Neural crest cell (in vitro differentiated cells): ENCODE data around the gene LRCH1. TPM values are rescaled to one million over a fixed set of nuclear protein-coding genes. Genes with fewer than 3 reads are reported as not detected.

ENCODE experiments used
- DNase-seq: peaks from one replicate; pipeline ENCODE4 v3.0.0; 2021; ENCODE audit warnings: low read depth, mixed read lengths, low spot score
- H3K27ac Mint-ChIP-seq: one replicate; pipeline ENCODE4 v1.8.0; 2021; ENCODE audit warnings: mild to moderate bottlenecking, mixed read lengths; ENCODE audit not compliant: unreplicated experiment
- H3K27me3 Mint-ChIP-seq: 2 replicates; pipeline ENCODE4 v1.8.0; 2021; ENCODE audit warnings: low read depth, mild to moderate bottlenecking, mixed read lengths
- H3K36me3 Mint-ChIP-seq: 2 replicates; pipeline ENCODE4 v1.8.0; 2021; ENCODE audit warnings: low read depth, mild to moderate bottlenecking, mixed read lengths
- H3K4me1 Mint-ChIP-seq: 2 replicates; pipeline ENCODE4 v1.8.0; 2021; ENCODE audit warnings: mixed read lengths
- H3K4me3 Mint-ChIP-seq: one replicate; pipeline ENCODE4 v1.8.0; 2021; ENCODE audit warnings: mild to moderate bottlenecking, mixed read lengths
- H3K9me3 Mint-ChIP-seq: 2 replicates; pipeline ENCODE4 v1.8.0; 2021; ENCODE audit warnings: mixed read lengths
- total RNA-seq: library from RNA; stranded (reverse); gene quantifications from 2 replicates; pipeline ENCODE4 v1.2.1, GENCODE V29; 2021
- TF ChIP-seq, protein P1 (sequence below): fragments of 200-600 bp; sonication (generic); conservative IDR thresholded peaks from 2 replicates; pipeline ENCODE4 v1.5.0; 2021; ENCODE audit warnings: antibody characterized with exemption, mild to moderate bottlenecking

LRCH1 gene
- total RNA-seq, 1 donor from 2014 or later = 15.8 TPM

DNA sequence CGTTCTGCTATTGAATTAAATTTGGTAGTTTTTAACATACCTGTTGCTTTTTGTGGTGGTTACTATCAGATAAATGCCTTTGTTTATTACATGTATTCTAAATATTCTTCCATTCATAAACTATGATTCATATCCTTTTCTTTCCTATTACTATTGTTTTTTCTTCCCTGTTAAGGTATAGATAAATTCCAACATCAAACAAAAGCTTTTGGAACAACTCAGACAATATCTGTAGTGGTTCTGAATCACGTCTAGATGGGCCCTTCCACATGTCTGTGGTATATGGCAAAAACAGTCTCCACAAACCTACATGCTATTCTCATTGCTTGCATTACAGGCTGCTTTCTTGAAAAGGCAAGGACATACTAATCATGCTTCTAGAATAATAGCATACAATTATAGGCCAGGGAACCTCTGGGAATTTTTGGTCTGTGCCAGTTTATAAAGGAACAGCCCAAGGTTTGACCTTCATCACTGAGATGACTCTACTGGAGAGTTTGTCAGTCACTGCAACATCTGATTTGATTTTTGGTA, 6.4 kb downstream of the LRCH1 start:
- Mint-ChIP-seq H3K4me3 (no peak overlapping the region), H3K27me3 (no peaks in the 10 kb centered on the region), H3K27ac (no peak overlapping the region), H3K36me3 (no peaks in the 10 kb centered on the region), H3K4me1 (peaks cover 28% of the 10 kb centered on the region), H3K9me3 (no peaks in the 10 kb centered on the region)
- TF ChIP-seq, protein P1, sequence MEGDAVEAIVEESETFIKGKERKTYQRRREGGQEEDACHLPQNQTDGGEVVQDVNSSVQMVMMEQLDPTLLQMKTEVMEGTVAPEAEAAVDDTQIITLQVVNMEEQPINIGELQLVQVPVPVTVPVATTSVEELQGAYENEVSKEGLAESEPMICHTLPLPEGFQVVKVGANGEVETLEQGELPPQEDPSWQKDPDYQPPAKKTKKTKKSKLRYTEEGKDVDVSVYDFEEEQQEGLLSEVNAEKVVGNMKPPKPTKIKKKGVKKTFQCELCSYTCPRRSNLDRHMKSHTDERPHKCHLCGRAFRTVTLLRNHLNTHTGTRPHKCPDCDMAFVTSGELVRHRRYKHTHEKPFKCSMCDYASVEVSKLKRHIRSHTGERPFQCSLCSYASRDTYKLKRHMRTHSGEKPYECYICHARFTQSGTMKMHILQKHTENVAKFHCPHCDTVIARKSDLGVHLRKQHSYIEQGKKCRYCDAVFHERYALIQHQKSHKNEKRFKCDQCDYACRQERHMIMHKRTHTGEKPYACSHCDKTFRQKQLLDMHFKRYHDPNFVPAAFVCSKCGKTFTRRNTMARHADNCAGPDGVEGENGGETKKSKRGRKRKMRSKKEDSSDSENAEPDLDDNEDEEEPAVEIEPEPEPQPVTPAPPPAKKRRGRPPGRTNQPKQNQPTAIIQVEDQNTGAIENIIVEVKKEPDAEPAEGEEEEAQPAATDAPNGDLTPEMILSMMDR = no peak
- DNase-seq = no peak

DNA sequence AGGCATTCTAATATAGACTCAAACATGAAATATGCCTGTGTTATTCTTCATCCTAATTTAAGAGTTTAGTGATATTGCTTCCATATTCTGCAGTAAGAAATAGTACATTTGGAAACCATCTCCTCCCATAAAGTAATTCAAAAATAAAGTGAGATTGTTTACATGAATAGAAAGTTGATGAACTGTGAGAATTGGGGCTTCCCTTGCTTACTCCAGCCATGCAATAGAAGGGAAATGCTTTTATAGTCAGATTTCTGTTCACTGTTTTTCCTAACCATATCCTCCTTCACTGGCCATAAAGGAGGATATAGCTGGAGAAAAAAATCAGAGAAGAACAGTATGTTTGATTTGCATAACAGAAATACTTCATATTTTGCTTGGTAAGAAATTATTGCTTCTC, 7.8 kb downstream of the LRCH1 start:
- Mint-ChIP-seq H3K36me3 (no peaks in the 10 kb centered on the region), H3K9me3 (no peaks in the 10 kb centered on the region), H3K27me3 (no peaks in the 10 kb centered on the region), H3K4me3 (no peak overlapping the region), H3K27ac (no peak overlapping the region), H3K4me1 (peaks cover 17% of the 10 kb centered on the region)
- DNase-seq = no peak
- TF ChIP-seq, protein P1 = no peak

DNA sequence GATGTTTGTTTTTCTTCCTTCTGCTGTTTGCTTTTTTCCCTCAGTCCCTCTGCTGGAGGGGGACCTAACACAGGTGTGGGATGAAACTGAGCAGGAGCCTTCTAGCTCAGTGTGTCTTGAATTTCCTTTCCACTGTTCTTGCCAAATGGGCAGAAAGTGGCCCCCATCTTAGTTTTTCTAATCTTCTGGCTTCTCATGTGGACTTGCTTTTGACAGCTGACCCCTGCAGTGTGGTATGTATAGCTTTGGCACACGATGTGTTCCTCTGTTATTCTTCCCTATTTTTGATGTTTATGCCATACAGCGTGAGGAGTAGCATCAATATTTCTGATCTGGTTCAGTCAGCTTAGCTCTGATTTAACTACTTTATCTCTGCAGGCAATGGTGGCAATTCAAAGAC, 8.3 kb downstream of the LRCH1 start:
- TF ChIP-seq, protein P1 = no peak
- no peak for DNase-seq
- no peak overlapping the region for H3K4me3 Mint-ChIP-seq
- peaks cover 14% of the 10 kb centered on the region for H3K4me1 Mint-ChIP-seq
- no peak overlapping the region for H3K27ac Mint-ChIP-seq
- no peaks in the 10 kb centered on the region for H3K36me3 Mint-ChIP-seq
- H3K9me3 Mint-ChIP-seq = no peaks in the 10 kb centered on the region
- H3K27me3 Mint-ChIP-seq = no peaks in the 10 kb centered on the region

DNA sequence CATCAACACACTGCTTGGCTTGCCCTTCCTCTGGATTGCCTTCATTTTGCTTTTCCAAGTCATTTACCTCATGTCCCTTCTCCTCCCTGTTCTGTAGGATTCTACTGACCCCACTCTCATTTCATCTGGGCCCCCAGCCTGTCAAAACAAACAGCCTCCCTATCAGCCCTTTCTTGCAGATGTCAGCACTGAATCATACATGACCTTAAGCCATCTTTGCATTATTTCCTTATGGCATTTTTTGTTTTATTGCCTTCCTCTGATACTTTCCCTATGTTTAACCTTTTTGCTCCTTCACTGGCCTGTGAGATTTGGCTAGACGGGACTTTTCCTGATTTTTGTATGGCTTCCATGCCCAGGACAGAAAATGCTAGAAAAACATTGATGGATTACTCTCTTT, 8.7 kb downstream of the LRCH1 start:
- H3K36me3 Mint-ChIP-seq = no peaks in the 10 kb centered on the region
- no peaks in the 10 kb centered on the region for H3K9me3 Mint-ChIP-seq
- H3K27ac Mint-ChIP-seq = no peak overlapping the region
- H3K4me1 Mint-ChIP-seq = peaks cover 16% of the 10 kb centered on the region
- no peaks in the 10 kb centered on the region for H3K27me3 Mint-ChIP-seq
- H3K4me3 Mint-ChIP-seq = no peak overlapping the region
- DNase-seq = no peak
- TF ChIP-seq, protein P1 = no peak

DNA sequence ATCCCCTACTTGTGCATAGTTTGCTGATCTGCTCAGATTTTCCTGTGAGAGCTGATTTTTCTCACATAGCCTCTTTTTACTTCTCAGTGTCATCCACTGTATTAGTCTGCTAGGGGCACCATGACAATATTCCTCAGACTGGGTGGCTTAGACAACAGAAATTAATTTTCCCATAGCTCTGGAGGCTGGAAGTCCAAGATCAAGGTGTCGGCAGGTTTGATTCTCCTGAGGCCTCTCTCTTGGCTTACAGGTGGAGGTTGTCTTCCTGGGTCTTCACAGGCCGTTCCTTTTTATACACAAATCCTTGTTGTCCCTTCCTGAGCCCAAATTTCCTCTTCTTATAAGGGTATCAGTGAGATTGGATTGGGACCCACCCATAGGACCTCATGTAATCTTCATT, 9.2 kb downstream of the LRCH1 start:
- Mint-ChIP-seq H3K9me3 (no peaks in the 10 kb centered on the region), H3K27me3 (no peaks in the 10 kb centered on the region), H3K36me3 (no peaks in the 10 kb centered on the region), H3K27ac (no peak overlapping the region), H3K4me1 (peaks cover 15% of the 10 kb centered on the region), H3K4me3 (no peak overlapping the region)
- TF ChIP-seq, protein P1 = no peak
- no peak for DNase-seq

DNA sequence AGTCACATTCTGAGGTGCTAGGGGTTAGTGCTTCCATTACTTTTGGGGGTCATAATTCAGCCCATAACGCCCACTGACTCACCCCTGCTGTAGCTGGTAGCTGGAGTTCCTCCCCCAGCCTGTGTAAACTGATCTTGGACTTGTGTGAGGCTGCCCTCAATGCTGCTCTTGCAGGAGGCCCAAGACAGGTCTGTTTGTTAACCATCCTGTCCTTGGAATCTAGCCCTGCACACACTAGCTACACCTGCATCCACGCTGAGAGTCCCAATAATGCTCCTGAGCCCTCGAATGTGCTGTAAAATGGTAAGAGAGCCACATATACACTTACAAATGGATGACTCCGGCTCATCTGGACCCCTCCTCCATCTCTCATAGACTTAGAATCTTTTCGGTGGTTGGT, 9.6 kb downstream of the LRCH1 start:
- no peak overlapping the region for H3K4me3 Mint-ChIP-seq
- peaks cover 20% of the 10 kb centered on the region for H3K4me1 Mint-ChIP-seq
- no peak overlapping the region for H3K27ac Mint-ChIP-seq
- H3K27me3 Mint-ChIP-seq = no peaks in the 10 kb centered on the region
- TF ChIP-seq, protein P1 = no peak
- H3K9me3 Mint-ChIP-seq = no peaks in the 10 kb centered on the region
- DNase-seq = no peak
- H3K36me3 Mint-ChIP-seq = no peaks in the 10 kb centered on the region
